Measurements from ENCODE around the gene KCTD2. TPM values are rescaled to one million over a fixed set of nuclear protein-coding genes. Genes with fewer than 3 reads are reported as not detected.
A peak's percentile ranks its signal among the peaks of the same experiment; 100 is the strongest.

Gene KCTD2
- total and polyA plus RNA-seq, 2 of the 13 experiments (the other 11 are each of a cell fraction or from before 2014, with no cell fraction given), result 28.3 to 32.6 TPM

DNA sequence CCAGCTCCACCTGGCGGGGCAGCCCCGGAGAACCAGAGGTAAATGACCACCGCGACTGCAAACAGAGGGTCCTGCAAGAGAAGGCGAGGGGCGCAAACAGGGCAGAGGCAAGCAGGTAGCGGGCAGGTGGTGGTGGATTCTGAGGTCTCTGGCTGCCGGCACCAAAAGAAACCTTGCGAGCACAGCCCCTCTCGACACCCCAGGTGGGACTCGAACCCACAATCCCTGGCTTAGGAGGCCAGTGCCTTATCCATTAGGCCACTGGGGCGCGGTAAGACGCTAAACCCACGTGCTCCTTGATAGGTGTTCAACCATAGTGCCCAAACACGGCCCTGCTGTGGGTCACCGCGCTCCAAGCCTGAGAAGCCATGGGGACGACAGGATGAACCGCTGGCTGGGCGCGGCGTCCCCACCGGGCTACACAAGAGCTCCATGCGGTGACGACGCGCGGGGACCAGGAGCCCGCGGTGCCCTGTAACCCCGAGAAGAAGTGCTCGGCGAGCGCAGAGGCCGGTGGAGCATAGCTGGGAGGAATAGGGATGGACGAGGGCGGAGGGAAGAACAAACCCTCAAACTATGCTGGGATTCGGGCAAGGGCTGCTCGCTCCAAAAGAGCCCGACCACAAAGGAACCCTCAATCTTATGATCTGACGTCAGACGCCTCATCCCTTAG is 12.7 kb upstream of the KCTD2 start (continued):
- TF ChIP-seq, protein P1, sequence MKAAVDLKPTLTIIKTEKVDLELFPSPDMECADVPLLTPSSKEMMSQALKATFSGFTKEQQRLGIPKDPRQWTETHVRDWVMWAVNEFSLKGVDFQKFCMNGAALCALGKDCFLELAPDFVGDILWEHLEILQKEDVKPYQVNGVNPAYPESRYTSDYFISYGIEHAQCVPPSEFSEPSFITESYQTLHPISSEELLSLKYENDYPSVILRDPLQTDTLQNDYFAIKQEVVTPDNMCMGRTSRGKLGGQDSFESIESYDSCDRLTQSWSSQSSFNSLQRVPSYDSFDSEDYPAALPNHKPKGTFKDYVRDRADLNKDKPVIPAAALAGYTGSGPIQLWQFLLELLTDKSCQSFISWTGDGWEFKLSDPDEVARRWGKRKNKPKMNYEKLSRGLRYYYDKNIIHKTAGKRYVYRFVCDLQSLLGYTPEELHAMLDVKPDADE (CRISPR knock-in tag; IDR thresholded peaks at IDR 0.05), result peak; percentile 67; the same call in 1 of the 2 replicates
- TF ChIP-seq ZBTB39 (CRISPR knock-in tag; IDR thresholded peaks at IDR 0.05), result no peak
- peak; percentile 91 for TF ChIP-seq ASH2L (IDR thresholded peaks at IDR 0.05; ENCODE audit: insufficient read length, low read depth, low read length)
- TF ChIP-seq RFX3 (CRISPR knock-in tag; IDR thresholded peaks at IDR 0.05), result no peak
- TF ChIP-seq ZFAT (CRISPR knock-in tag; conservative IDR thresholded peaks at IDR 0.05), result no peak; the same call in 1 of the 2 replicates
- TF ChIP-seq, protein P2, sequence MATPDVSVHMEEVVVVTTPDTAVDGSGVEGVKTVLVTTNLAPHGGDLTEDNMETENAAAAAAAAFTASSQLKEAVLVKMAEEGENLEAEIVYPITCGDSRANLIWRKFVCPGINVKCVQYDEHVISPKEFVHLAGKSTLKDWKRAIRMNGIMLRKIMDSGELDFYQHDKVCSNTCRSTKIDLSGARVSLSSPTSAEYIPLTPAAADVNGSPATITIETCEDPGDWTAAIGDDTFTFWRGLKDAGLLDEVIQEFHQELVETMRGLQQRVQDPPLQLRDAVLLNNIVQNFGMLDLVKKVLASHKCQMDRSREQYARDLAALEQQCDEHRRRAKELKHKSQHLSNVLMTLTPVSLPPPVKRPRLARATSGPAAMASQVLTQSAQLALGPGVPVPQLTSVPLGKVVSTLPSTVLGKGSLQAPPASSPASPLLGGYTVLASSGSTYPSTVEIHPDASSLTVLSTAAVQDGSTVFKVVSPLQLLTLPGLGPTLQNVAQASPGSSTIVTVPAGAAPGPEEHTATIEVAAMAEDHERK (CRISPR knock-in tag; IDR thresholded peaks at IDR 0.05; ENCODE audit: low read depth), result peak; percentile 39; the same call in 1 of the 2 replicates
- no peak for TF ChIP-seq ZMAT3 (CRISPR knock-in tag; conservative IDR thresholded peaks at IDR 0.05)
- peak; percentile 45; the same call in 1 of the 2 replicates for TF ChIP-seq LCORL (IDR thresholded peaks at IDR 0.05)
- TF ChIP-seq LCORL (CRISPR knock-in tag; IDR thresholded peaks at IDR 0.05), result no peak; the same call in 1 of the 2 replicates
- TF ChIP-seq CHCHD3 (CRISPR knock-in tag; IDR thresholded peaks at IDR 0.05), result no peak; the same call in 1 of the 2 replicates
- peak; percentile 85 for TF ChIP-seq CREB1 (IDR thresholded peaks at IDR 0.05)
- TF ChIP-seq CREB1 (CRISPR knock-in tag; IDR thresholded peaks at IDR 0.05), result peak; percentile 68
- TF ChIP-seq CEBPB (IDR thresholded peaks at IDR 0.05; ENCODE audit: borderline replicate concordance, low read depth, low read length), result no peak
- peak; percentile 73; the same call in 1 of the 2 replicates for TF ChIP-seq ZKSCAN8 (CRISPR knock-in tag; IDR thresholded peaks at IDR 0.05; ENCODE audit: borderline replicate concordance)
- peak; percentile 63; the same call in 1 of the 2 replicates for TF ChIP-seq ARNTL (CRISPR knock-in tag; IDR thresholded peaks at IDR 0.05)
- TF ChIP-seq CBFB (CRISPR knock-in tag; IDR thresholded peaks at IDR 0.05), result 0 out of 2 replicates have a peak, but pooled peaks have one; percentile 89
- peak; percentile 99 to 100 for TF ChIP-seq HMGXB4 (CRISPR knock-in tag; IDR thresholded peaks at IDR 0.05; ENCODE audit: borderline replicate concordance in 1 of 2, low read depth in 1 of 2)
- TF ChIP-seq SP140L (CRISPR knock-in tag; IDR thresholded peaks at IDR 0.05; ENCODE audit: borderline replicate concordance), result no peak; the same call in 1 of the 2 replicates
- no peak; the same call in 1 of the 2 replicates for TF ChIP-seq ZSCAN22 (CRISPR knock-in tag; IDR thresholded peaks at IDR 0.05)
- TF ChIP-seq ZNF7 (CRISPR knock-in tag; IDR thresholded peaks at IDR 0.05), result peak; percentile 12; the same call in 1 of the 2 replicates
- no peak for TF ChIP-seq ZNF577 (CRISPR knock-in tag; IDR thresholded peaks at IDR 0.05; ENCODE audit: borderline replicate concordance, low read depth)
- TF ChIP-seq, protein P3, sequence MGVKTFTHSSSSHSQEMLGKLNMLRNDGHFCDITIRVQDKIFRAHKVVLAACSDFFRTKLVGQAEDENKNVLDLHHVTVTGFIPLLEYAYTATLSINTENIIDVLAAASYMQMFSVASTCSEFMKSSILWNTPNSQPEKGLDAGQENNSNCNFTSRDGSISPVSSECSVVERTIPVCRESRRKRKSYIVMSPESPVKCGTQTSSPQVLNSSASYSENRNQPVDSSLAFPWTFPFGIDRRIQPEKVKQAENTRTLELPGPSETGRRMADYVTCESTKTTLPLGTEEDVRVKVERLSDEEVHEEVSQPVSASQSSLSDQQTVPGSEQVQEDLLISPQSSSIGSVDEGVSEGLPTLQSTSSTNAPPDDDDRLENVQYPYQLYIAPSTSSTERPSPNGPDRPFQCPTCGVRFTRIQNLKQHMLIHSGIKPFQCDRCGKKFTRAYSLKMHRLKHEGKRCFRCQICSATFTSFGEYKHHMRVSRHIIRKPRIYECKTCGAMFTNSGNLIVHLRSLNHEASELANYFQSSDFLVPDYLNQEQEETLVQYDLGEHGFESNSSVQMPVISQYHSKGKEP (CRISPR knock-in tag; IDR thresholded peaks at IDR 0.05), result no peak; the same call in 1 of the 2 replicates

Data from HepG2 (cell line).